Activated naive CD4-positive, alpha-beta T cell treated with Interleukin-2 at 50 U/mL for 16 hours (primary cell): ENCODE data around the gene RAP1GDS1.
A peak's percentile ranks its signal among the peaks of the same experiment; 100 is the strongest.
"Not testable (repeated sequence)": the region's sequence is repeated elsewhere in the genome, so short reads cannot be mapped to it uniquely, and the experiment has no call there.

Experiments used
- DNase-seq: peaks from one replicate; pipeline ENCODE4 v3.0.0-alpha.2; 2020

Gene RAP1GDS1

DNA sequence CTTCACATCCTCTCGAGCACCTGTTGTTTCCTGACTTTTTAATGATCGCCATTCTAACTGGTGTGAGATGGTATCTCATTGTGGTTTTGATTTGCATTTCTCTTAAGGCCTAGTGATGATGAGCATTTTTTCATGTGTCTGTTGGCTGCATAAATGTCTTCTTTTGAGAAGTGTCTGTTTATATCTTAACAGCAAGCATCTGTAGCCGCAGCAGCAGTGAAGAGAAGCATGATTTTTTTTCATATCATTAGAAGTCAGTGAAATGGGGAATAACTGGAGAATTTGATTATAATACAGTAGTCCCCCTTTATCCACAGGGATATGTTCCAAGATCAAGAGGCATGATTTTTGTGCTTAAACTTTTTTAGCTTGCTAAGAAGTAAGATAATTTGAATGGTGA, 27.5 kb downstream of the RAP1GDS1 start:
- DNase-seq = not testable (repeated sequence)

DNA sequence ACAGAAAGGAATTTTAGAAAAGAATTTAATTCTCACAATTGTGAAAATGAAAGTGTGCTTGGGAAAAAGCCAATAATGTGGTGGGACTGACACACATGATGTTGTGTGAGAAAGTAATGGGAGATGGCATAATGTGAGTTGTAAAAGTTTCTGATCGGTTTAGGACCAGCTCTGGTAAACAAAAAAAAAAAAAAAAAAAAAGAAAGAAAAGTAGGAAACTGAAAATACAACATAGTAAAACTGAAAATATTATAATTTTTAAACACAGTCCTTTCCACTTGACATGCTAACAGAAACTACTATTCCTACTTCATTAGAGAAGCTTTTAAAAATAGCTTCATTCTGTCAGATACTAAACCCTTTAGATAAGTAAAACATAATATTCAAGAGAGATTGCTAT, 28.2 kb downstream of the RAP1GDS1 start:
- no peak for DNase-seq

- no peak for DNase-seq
Observed at GRCh38 chr4:98290511-98290910, 29.3 kb downstream of the RAP1GDS1 start.

DNA sequence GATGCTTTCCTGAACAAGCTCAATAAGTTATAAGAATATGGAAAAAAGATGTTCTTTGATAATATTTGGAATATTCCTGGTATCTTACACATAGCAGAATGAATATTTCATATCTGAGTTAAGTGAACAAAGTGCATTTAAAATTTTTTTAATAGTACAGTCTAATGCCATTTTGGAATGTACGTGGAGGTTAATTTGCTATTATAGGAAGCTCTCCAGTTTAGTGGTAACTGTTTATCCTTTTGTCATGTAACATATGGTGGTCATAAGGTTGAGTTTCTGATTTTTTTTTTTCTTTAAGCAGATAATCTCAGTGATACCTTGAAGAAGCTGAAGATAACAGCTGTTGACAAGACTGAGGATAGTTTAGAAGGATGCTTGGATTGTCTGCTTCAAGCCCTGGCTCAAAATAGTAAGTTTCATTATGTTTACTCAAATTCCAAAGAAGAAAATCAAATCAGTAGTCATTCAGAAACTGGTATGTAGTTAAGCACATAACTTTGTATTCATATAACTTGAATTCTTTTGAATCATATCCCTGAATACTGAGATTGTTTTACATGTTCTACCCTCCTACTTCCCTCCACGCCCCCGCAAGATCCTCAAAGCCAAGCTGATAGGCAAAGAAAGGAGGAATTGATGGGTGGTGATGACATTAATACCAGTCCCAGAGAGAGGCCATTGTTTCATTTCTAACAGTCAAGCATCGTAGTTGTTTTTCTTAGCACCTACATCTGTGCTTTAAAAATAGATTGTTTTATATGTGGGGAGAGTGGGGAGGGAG, 32.1 kb downstream of the RAP1GDS1 start:
- peak; percentile 15 for DNase-seq

GRCh38 chr4:98298022-98298421, 36.8 kb downstream of the RAP1GDS1 start:
- DNase-seq = no peak

DNA sequence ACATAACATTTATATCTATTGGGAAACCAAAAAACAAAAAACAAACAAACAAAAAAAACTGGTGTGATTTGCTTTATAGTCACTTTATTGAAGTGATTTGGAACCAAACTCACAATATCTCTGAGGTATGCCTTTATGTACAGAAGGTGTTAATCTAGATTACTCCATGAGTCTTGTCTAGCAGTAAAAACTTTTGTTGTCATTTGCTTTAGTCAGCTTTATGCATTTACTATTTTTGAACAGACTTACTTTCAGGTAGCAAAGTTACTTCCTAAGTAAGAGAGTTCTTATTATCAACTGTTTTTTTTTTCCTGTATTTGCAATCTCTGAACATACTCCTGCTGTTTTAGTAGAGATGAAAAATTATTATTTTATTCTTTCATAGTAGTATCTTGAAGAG, 39.5 kb downstream of the RAP1GDS1 start:
- no peak for DNase-seq

GRCh38 chr4:98305576-98305975, 44.4 kb downstream of the RAP1GDS1 start:
- no peak for DNase-seq

DNA sequence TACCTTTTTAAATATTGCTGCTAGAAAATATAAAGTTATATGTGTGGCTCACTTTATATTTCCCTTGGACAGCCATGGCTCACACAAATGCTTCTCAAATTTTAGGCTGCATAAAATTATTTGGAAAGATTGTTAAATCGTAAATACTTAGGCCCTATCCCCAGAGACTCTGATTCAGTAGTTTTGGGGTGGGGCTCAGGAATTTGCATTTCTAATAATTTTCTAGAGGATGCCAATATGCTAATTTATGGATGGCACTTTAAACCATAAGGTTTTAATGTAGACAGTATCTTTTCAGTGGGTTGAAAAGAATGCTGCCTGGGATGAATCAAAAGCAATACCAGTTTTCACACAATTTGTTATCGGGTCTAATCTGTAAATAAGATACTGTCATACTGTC, 49.7 kb downstream of the RAP1GDS1 start:
- no peak for DNase-seq

DNA sequence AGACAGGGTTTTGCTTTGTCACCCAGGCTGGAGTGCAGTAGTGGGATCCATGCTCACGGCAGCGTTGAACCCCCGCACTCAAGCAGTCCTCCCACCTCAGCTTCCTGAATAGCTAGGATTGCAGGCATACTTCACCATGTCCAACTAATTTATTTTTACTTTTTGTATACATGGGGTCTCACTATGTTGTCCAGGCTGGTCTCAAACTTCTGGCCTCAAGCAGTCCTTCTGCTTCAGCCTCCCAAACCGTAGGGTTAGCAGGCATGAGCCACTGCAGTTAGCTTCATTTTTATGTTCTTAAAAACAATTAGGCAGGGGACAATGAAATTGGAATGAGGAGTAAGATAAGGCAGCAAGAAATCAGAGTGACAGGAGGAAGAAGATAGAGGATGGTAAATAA, 50.5 kb downstream of the RAP1GDS1 start:
- DNase-seq = no peak

GRCh38 chr4:98314791-98315565, 53.8 kb downstream of the RAP1GDS1 start:
- DNase-seq = no peak

DNA sequence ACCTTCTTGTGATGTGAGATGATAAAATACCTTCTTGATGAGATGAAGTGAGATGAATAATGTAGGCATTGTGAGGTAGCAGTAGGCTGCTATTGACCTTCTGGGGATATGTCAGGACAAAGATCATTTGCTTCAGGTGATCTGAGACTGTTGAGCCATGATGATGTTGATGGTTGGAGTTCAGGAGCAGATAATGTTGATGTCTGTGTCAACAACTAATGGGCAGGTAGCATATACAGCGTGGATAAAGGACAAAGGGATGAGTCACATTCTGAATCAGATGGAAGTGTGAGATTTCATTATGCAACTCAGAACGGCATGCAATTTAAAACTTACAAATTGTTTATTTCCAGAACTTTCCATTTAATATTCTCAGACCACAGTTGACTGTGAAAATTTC, 57.3 kb downstream of the RAP1GDS1 start:
- no peak for DNase-seq

- no peak for DNase-seq
Observed at GRCh38 chr4:98319021-98319420, 57.8 kb downstream of the RAP1GDS1 start.

DNA sequence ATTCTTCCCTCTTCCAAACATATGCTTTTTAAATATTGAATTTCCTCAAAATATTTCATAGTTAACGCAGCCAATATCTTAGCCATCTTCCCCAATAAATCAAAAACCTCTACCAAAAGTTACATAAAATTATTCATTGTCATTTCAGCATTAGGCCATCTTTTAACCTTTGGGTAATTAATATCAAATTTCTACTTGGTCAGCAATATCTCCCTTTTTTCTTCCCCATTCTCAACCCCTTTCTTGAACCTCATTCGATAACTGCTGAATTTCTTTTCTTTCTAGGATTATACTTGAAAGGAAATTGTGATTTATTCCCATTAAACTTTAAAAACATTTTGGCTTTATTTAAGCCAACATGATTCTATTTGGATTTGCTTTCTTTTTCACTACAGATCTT, 65.0 kb downstream of the RAP1GDS1 start:
- DNase-seq = no peak

DNA sequence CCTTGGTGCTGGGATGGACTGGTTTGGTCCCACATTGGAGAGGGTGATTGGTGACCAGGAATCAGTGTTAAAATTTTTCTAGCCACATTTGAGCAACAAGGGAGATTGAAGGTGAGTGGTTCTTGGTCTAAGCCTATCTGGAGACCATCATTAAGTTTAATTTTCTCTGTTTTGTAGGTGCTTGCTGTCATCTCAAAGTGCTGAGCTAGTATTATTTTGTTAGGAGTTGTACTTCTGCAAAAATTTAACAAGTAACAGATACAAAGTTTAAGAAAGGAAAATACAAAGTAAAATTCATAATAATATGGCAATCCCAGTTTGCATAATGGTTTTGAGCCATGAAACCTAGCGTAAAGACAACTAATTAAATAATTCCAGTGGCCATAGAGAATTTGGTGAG, 66.5 kb downstream of the RAP1GDS1 start:
- no peak for DNase-seq

DNA sequence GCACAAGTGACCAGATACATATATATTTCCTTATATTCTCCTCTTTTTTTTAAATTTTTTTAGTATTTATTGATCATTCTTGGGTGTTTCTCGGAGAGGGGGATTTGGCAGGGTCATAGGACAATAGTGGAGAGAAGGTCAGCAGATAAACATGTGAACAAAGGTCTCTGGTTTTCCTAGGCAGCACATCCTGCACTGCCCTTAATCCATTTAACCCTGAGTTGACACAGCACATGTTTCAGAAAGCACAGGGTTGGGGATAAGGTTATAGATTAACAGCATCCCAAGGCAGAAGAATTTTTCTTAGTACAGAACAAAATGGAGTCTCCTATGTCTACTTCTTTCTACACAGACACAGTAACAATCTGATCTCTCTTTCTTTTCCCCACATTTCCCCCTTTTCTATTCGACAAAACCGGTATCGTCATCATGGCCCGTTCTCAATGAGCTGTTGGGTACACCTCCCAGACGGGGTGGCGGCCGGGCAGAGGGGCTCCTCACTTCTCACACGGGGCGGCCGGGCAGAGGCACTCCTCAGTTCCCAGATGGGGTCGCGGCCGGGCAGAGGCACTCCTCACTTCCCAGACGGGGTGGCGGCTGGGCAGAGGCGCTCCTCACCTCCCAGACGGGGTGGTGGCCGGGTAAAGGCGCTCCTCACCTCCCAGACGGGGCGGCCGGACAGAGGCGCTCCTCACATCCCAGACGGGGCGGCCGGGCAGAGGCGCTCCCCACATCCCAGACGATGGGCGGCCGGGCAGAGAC, 68.9 kb downstream of the RAP1GDS1 start:
- DNase-seq = not testable (repeated sequence)

DNA sequence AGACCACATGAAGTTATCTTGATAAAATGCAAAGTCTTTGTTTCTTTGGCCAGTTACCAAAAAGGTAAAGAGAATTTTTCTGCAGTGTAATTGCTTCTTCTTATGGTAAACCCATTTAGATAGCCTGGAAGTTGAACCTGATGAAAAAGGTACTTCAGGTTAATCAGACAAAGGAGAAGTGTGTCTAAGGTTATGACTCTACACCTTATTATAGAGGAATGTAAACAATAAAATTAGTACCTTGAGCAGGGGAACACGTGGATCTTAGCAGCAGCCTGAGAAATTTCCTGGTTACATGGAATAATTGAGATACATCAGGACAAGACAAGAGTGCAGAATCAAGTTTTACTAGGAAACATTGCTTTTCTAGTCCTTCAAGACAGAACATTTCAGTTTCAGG, 70.8 kb downstream of the RAP1GDS1 start:
- no peak for DNase-seq

DNA sequence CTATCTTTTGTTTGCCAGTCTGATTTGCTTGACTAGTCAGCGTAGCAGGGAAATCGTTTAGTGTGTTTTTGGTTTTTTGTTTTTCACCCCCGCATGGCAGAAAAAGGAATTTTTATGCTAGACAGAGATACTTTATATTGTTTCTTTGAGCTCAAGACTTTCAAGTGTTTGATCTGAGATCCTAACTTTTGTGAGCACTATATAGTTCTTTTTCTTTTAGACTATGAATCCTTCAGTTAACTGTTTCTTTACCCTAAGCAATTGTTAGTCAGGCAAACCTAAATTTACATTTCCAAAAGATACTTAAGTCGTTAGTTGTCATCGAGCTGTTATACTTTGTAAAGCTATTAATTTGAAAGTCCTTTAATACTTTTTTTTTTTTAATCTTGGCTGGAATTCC, 73.3 kb downstream of the RAP1GDS1 start:
- no peak for DNase-seq

- no peak for DNase-seq
Observed at GRCh38 chr4:98338761-98339438, 77.7 kb downstream of the RAP1GDS1 start.

GRCh38 chr4:98341309-98341708, 80.1 kb downstream of the RAP1GDS1 start:
- DNase-seq = no peak

GRCh38 chr4:98343626-98344025, 82.4 kb downstream of the RAP1GDS1 start:
- no peak for DNase-seq

DNA sequence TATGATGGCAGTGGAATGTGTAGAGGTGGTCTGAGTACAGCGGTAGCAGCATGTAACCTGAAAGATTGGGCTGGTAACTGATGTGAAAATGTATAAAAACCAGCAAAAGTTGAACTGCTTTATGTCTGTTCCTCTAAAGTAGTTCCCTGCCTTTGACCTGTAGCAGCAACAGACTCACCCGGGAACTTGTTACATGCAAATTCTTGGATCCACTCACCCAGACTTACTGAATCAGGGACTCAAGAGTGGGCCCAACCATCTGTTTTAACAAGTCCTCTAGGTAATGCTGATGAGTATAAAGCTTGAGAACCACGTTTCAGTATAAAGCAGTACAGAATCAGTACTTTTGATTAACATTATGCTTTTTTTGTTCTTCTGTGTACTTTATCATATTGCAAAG, 84.7 kb downstream of the RAP1GDS1 start:
- no peak for DNase-seq

DNA sequence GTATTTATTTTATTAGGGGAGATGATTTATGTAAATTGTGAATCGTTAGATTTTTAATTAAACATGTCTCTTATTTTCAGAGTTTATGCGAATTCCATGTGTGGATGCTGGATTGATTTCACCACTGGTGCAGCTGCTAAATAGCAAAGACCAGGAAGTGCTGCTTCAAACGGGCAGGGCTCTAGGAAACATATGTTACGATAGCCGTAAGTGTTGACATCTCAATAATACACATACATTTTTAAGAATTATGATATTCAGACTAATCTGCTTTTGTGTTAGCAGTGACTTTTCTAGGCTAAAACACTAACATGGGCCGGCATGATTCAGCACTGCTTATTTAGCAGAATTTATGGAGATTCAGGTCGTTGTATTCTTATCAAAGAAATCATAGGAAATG, 91.2 kb downstream of the RAP1GDS1 start:
- no peak for DNase-seq

DNA sequence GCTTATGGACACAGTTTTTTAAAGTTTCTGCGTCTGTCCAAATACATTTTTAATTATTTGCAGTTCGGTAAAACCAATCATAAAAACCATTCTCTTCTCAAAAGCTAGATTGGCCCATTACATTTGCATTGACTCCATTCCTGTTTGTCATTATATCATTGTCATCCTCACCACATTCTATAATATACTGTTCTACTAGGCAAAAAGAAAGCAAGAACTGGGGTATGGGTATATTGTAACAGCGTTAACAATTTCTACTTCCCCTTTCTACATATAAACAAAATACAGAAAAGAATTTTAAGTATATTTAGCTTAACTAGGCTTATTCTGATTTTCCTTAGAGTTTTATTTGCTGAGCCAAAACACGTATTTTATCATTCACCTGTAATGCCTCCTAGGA, 91.8 kb downstream of the RAP1GDS1 start:
- DNase-seq = no peak
